PFSK-1 (cell line): Measurements from ENCODE around the gene AIG1.

ENCODE experiments used
- FOXP2 ChIP-seq: optimal IDR thresholded peaks from 2 replicates; pipeline ENCODE3; 2011; ENCODE audit warnings: borderline replicate concordance, control low read depth, inconsistent platforms; ENCODE audit not compliant: insufficient read depth; ENCODE audit errors: extremely low read length, extremely low read depth
- REST ChIP-seq, 2 experiments: IDR thresholded peaks; 2 replicates each; pipeline versions ENCODE4 v1.6.1 to v1.8.0; 2011 to 2012; ENCODE audit warnings: low read depth in 2 of 2, low read length in 2 of 2, control low read depth in 1 of 2, inconsistent platforms in 1 of 2, mild to moderate bottlenecking in 1 of 2, moderate library complexity in 1 of 2; ENCODE audit not compliant: insufficient read depth in 1 of 2
- SIN3A ChIP-seq: IDR thresholded peaks from 2 replicates; pipeline ENCODE4 v1.6.1; 2012; ENCODE audit warnings: mild to moderate bottlenecking, low read length, moderate library complexity, borderline replicate concordance; ENCODE audit not compliant: insufficient read depth

- no peak for TF ChIP-seq REST (IDR thresholded peaks at IDR 0.05; ENCODE audit: insufficient read depth in 1 of 2, low read depth in 2 of 2, low read length in 2 of 2)
- no peak for TF ChIP-seq SIN3A
- no peak for TF ChIP-seq FOXP2
These were observed 313.3 kb downstream of the AIG1 start for GRCh38 chr6:143374014-143374413.
